SU-DHL-6 (cell line): ENCODE data around the gene ANKZF1.
A peak's percentile ranks its signal among the peaks of the same experiment; 100 is the strongest.

Experiments
- H2AFZ ChIP-seq: fragments of 200-600 bp; sonication (generic); 2 replicates; pipeline ENCODE4 v1.6.1; 2014; ENCODE audit warnings: low read depth, mild to moderate bottlenecking, moderate library complexity, mixed read lengths, antibody characterized with exemption, low read length; ENCODE audit not compliant: severe bottlenecking
- H3F3A ChIP-seq: fragments of 200-600 bp; shearing (Covaris generic); 2 replicates; pipeline ENCODE4 v1.6.0; 2016; ENCODE audit warnings: antibody characterized with exemption, mild to moderate bottlenecking; ENCODE audit not compliant: insufficient read depth
- H3K27ac ChIP-seq: fragments of 200-600 bp; sonication (generic); 2 replicates; pipeline ENCODE4 v1.5.1; 2016; ENCODE audit warnings: low read depth, mild to moderate bottlenecking, low read length, moderate library complexity, mixed read lengths
- H3K27me3 ChIP-seq: fragments of 200-600 bp; sonication (generic), shearing (Covaris generic); 2 replicates; pipeline ENCODE4 v1.6.0; 2014; ENCODE audit warnings: mild to moderate bottlenecking, low read length
- H3K36me3 ChIP-seq: fragments of 200-600 bp; sonication (generic); 2 replicates; pipeline ENCODE4 v1.6.1; 2014; ENCODE audit warnings: mild to moderate bottlenecking, low read length, mixed read lengths
- H3K4me2 ChIP-seq: fragments of 300-600, 200-600 bp; shearing (Covaris generic), sonication (generic); 2 replicates; pipeline ENCODE4 v1.6.0; 2014; ENCODE audit warnings: low read length, low read depth, mild to moderate bottlenecking; ENCODE audit not compliant: poor library complexity, severe bottlenecking
- H3K4me3 ChIP-seq: fragments of 200-600 bp; sonication (generic); 2 replicates; pipeline ENCODE4 v1.5.1; 2014; ENCODE audit warnings: antibody characterized with exemption, low read length, mild to moderate bottlenecking, mixed read lengths; ENCODE audit not compliant: insufficient read depth, poor library complexity, severe bottlenecking
- H3K79me2 ChIP-seq: fragments of 200-600 bp; sonication (generic); 2 replicates; pipeline ENCODE4 v1.6.1; 2014; ENCODE audit warnings: mild to moderate bottlenecking, low read length, moderate library complexity; ENCODE audit not compliant: insufficient read depth
- H3K9ac ChIP-seq: fragments of 200-600 bp; sonication (generic); 2 replicates; pipeline ENCODE4 v1.7.0; 2014; ENCODE audit warnings: mild to moderate bottlenecking, low read length
- H3K9me2 ChIP-seq: fragments of 200-600 bp; sonication (generic); replicated peaks from 2 replicates; pipeline ENCODE4 v1.6.1; 2014; ENCODE audit warnings: low read length; ENCODE audit not compliant: insufficient read depth
- H3K9me3 ChIP-seq: fragments of 200-600 bp; sonication (generic); 2 replicates; pipeline ENCODE4 v1.6.1; 2014; ENCODE audit warnings: low read length, mixed read lengths; ENCODE audit not compliant: insufficient read depth
- H4K20me1 ChIP-seq: fragments of 200-600 bp; sonication (generic); 2 replicates; pipeline ENCODE4 v1.6.1; 2014; ENCODE audit warnings: low read depth, mild to moderate bottlenecking, antibody characterized with exemption, low read length, moderate library complexity, mixed read lengths
- CTCF ChIP-seq: fragments of 200-600 bp; sonication (generic); IDR thresholded peaks from one replicate; pipeline ENCODE4 v1.5.1; 2017; ENCODE audit warnings: antibody characterized with exemption, mild to moderate bottlenecking, low read length, moderate library complexity; ENCODE audit not compliant: insufficient read depth, poor library complexity, severe bottlenecking
- EZH2phosphoT487 ChIP-seq: fragments of 200-600 bp; sonication (generic), shearing (Covaris generic); conservative IDR thresholded peaks from 2 replicates; pipeline ENCODE4 v1.6.1; 2018; ENCODE audit warnings: mild to moderate bottlenecking, antibody characterized with exemption, low read length, moderate library complexity, mixed read lengths

Gene ANKZF1

GRCh38 chr2:219246559-219246958 is 17.0 kb downstream of the ANKZF1 start:
- no peak overlapping the region for H3K9ac ChIP-seq
- H3K79me2 ChIP-seq, result peaks cover 3% of the 10 kb centered on the region; the same call in 1 of the 2 replicates
- H3K9me2 ChIP-seq, result no peaks in the 10 kb centered on the region
- H3K4me2 ChIP-seq, result peak overlapping the region; percentile 72
- no peak overlapping the region for H3K4me3 ChIP-seq
- H3K36me3 ChIP-seq, result no peaks in the 10 kb centered on the region
- peaks cover 3% of the 10 kb centered on the region; the same call in 1 of the 2 replicates for H3F3A ChIP-seq
- no peaks in the 10 kb centered on the region for H4K20me1 ChIP-seq
- H3K9me3 ChIP-seq, result no peaks in the 10 kb centered on the region
- TF ChIP-seq CTCF (no peak), EZH2phosphoT487 (no peak)
- H3K27me3 ChIP-seq, result no peaks in the 10 kb centered on the region
- no peak overlapping the region for H3K27ac ChIP-seq
- no peak overlapping the region for H2AFZ ChIP-seq

GRCh38 chr2:219247678-219248642 is 18.4 kb downstream of the ANKZF1 start:
- H3K79me2 ChIP-seq, result peaks cover 15% of the 10 kb centered on the region; the same call in 1 of the 2 replicates
- H3K4me2 ChIP-seq, result no peak overlapping the region
- no peak overlapping the region for H3K4me3 ChIP-seq

GRCh38 chr2:219248845-219249202 is 19.2 kb downstream of the ANKZF1 start:
- no peak overlapping the region for H2AFZ ChIP-seq
- H3K79me2 ChIP-seq, result peaks cover 20% of the 10 kb centered on the region; the same call in 1 of the 2 replicates
- H3K9ac ChIP-seq, result peak overlapping the region; percentile 29; the same call in 1 of the 2 replicates
- H3K27ac ChIP-seq, result peak overlapping the region; percentile 66
- TF ChIP-seq EZH2phosphoT487 (no peak), CTCF (no peak)
- peaks cover 3% of the 10 kb centered on the region; the same call in 1 of the 2 replicates for H3F3A ChIP-seq
- no peaks in the 10 kb centered on the region for H4K20me1 ChIP-seq
- H3K4me3 ChIP-seq, result no peak overlapping the region
- no peaks in the 10 kb centered on the region for H3K9me2 ChIP-seq
- H3K36me3 ChIP-seq, result no peaks in the 10 kb centered on the region
- H3K27me3 ChIP-seq, result no peaks in the 10 kb centered on the region
- H3K4me2 ChIP-seq, result peak overlapping the region; percentile 39
- H3K9me3 ChIP-seq, result no peaks in the 10 kb centered on the region

More at GRCh38 chr2:219247678-219248642, 18.4 kb downstream of the ANKZF1 start:
- Histone ChIP-seq H3K9ac (no peak overlapping the region), H4K20me1 (no peaks in the 10 kb centered on the region), H3F3A (peaks cover 3% of the 10 kb centered on the region; the same call in 1 of the 2 replicates), H3K36me3 (no peaks in the 10 kb centered on the region), H3K9me3 (no peaks in the 10 kb centered on the region), H3K27ac (peak overlapping the region; percentile 32; the same call in 1 of the 2 replicates), H2AFZ (no peak overlapping the region), H3K9me2 (no peaks in the 10 kb centered on the region), H3K27me3 (no peaks in the 10 kb centered on the region)
- TF ChIP-seq CTCF, result no peak
- TF ChIP-seq EZH2phosphoT487, result no peak
